ENCODE data around the gene CCNY. TPM values are rescaled to one million over a fixed set of nuclear protein-coding genes. Genes with fewer than 3 reads are reported as not detected.

CCNY gene
- total and polyA plus RNA-seq, 2 of the 4 experiments (the other 2 are of a cell fraction), result 38.0 to 131 TPM

GRCh38 chr10:35341521-35341920, 5.2 kb downstream of the CCNY start:
- H3K4me2 ChIP-seq (ENCODE audit: low read depth, low read length), result no peak overlapping the region
- CTCF ChIA-PET, result no interaction called here
- H3K9me3 ChIP-seq (ENCODE audit: control insufficient read depth, insufficient read depth, low read length), result no peaks in the 10 kb centered on the region
- POLR2A ChIA-PET (ENCODE audit: unreplicated experiment), result no interaction called here
- H3K18ac ChIP-seq (ENCODE audit: low read depth, low read length), result no peak overlapping the region
- 83% methylated on average over 3 of the region's 4 CpGs; no CpG with 5 or more reads in 1 of the 2 experiments for WGBS, 2 experiments (ENCODE audit: extremely low coverage in 2 of 2, insufficient read length in 1 of 2)
- H3K9ac ChIP-seq (ENCODE audit: low read depth, low read length), result no peak overlapping the region
- ATAC-seq (ENCODE audit: low read depth), result no peak
- no peak overlapping the region for H3K56ac ChIP-seq (ENCODE audit: extremely low read depth, insufficient read depth, low read length)
- no peak overlapping the region for H2AK9ac ChIP-seq (replicated peaks; ENCODE audit: low read depth, low read length, poor library complexity)
- intact Hi-C loops (cut with micrococcal nuclease), result no loop called here
- no peak overlapping the region for H2BK5ac ChIP-seq (ENCODE audit: low read depth, low read length, poor library complexity, severe bottlenecking)
- H3K9me1 ChIP-seq (ENCODE audit: insufficient read depth, low read length), result peaks cover 24% of the 10 kb centered on the region
- H2AFZ ChIP-seq (replicated peaks; ENCODE audit: low read length, poor library complexity), result no peak overlapping the region
- peaks cover 84% of the 10 kb centered on the region for H4K20me1 ChIP-seq (ENCODE audit: insufficient read depth, low read length)
- H3K36me3 ChIP-seq (ENCODE audit: control insufficient read depth, insufficient read depth, low read length), result no peaks in the 10 kb centered on the region; the same call in 1 of the 2 replicates
- peaks cover 27 to 66% of the 10 kb centered on the region in 2 experiments for H3K79me1 ChIP-seq (ENCODE audit: low read depth in 1 of 2, low read length in 2 of 2)
- no peak overlapping the region for H2BK120ac ChIP-seq (ENCODE audit: low read depth, low read length)
- H3K23ac ChIP-seq (ENCODE audit: low read depth, low read length), result no peak overlapping the region
- no peak overlapping the region for H3K27ac ChIP-seq (ENCODE audit: insufficient read depth, low read length)
- H2BK20ac ChIP-seq (ENCODE audit: low read depth, low read length), result no peak overlapping the region
- no peak overlapping the region for H4K8ac ChIP-seq (ENCODE audit: low read depth in 2 of 2, low read length in 2 of 2)
- BruUV-seq (replicated peaks), result no TSS peak
- peaks cover 14% of the 10 kb centered on the region for H3K4me1 ChIP-seq (ENCODE audit: control insufficient read depth, insufficient read depth, low read length)
- no peak for DNase-seq
- H2BK15ac ChIP-seq (ENCODE audit: low read depth, low read length), result no peak overlapping the region
- dilution Hi-C loops (cut with HindIII; ENCODE audit: low sequenced_read_pairs, unreplicated experiment), result no loop called here
- H4K91ac ChIP-seq (ENCODE audit: insufficient read depth, low read depth, low read length), result no peak overlapping the region
- no peak for TF ChIP-seq RFX5 (IDR thresholded peaks at IDR 0.05; ENCODE audit: low read depth, low read length)
- TF ChIP-seq RCOR1 (IDR thresholded peaks at IDR 0.05; ENCODE audit: insufficient replicate concordance, low read length), result no peak
- no peak for TF ChIP-seq MAFK (IDR thresholded peaks at IDR 0.05; ENCODE audit: low read depth, low read length)
- TF ChIP-seq SMC3 (IDR thresholded peaks at IDR 0.05; ENCODE audit: low read depth, low read length), result no peak
- no peak for TF ChIP-seq CEBPB (IDR thresholded peaks at IDR 0.05; ENCODE audit: low read depth, low read length)
- no peak for TF ChIP-seq MAZ (IDR thresholded peaks at IDR 0.05; ENCODE audit: borderline replicate concordance, low read depth, low read length)
- TF ChIP-seq BHLHE40 (IDR thresholded peaks at IDR 0.05; ENCODE audit: low read depth, low read length), result no peak
- no peak for TF ChIP-seq RAD21 (IDR thresholded peaks at IDR 0.05; ENCODE audit: low read length)
- no peak for TF ChIP-seq CHD1 (IDR thresholded peaks at IDR 0.05; ENCODE audit: low read depth, low read length)
- no peak for TF ChIP-seq ELK1 (IDR thresholded peaks at IDR 0.05; ENCODE audit: borderline replicate concordance, low read depth, low read length)
- TF ChIP-seq CTCF (conservative IDR thresholded peaks at IDR 0.05; ENCODE audit: low read depth, low read length), result no peak
- no peak for TF ChIP-seq NFE2L2 (IDR thresholded peaks at IDR 0.05; ENCODE audit: low read depth, low read length)
- no peak for TF ChIP-seq MXI1 (IDR thresholded peaks at IDR 0.05; ENCODE audit: borderline replicate concordance, low read depth, low read length)
- TF ChIP-seq USF2 (IDR thresholded peaks at IDR 0.05; ENCODE audit: low read depth, low read length), result no peak
- TF ChIP-seq POLR2A (IDR thresholded peaks at IDR 0.05; ENCODE audit: low read depth, low read length), result no peak
- no peak overlapping the region for H3K4me3 ChIP-seq (ENCODE audit: insufficient read depth, low read depth, low read length)
- in situ Hi-C loops (cut with MboI; ENCODE audit: low sequenced_read_pairs), result no loop called here
- H3K27me3 ChIP-seq (ENCODE audit: control insufficient read depth, insufficient read depth, low read length), result no peaks in the 10 kb centered on the region
- no peak overlapping the region for H4K5ac ChIP-seq (ENCODE audit: low read depth, low read length)
- H2AK5ac ChIP-seq (ENCODE audit: low read depth, low read length), result no peak overlapping the region
- H3K14ac ChIP-seq (replicated peaks; ENCODE audit: low read depth, low read length), result no peak overlapping the region
- no peak overlapping the region for H3K4ac ChIP-seq (ENCODE audit: low read depth, low read length)
